CD4-positive, CD25-positive, alpha-beta regulatory T cell (primary cell): ENCODE measurements around the gene GLIPR2. TPM values are rescaled to one million over a fixed set of nuclear protein-coding genes. Genes with fewer than 3 reads are reported as not detected.

Experiments used
- ATAC-seq, 2 donors: fragments of 150-1000 bp; cut with Tn5 transposase; one replicate each; pipeline ENCODE4 v1.10.0; 2021; ENCODE audit warnings: low read depth in 2 of 2, moderate number of reproducible peaks in 2 of 2, moderate library complexity in 1 of 2
- DNase-seq, 3 donors: peaks; one replicate each; pipeline versions ENCODE4 v3.0.0 to v3.0.0-alpha.2; 2012 to 2022; ENCODE audit warnings: mixed read lengths in 1 of 3
- H3K27ac ChIP-seq: one replicate; pipeline ENCODE4 v1.7.0; 2013; ENCODE audit warnings: mild to moderate bottlenecking, low read length; ENCODE audit not compliant: insufficient read depth, poor library complexity, severe bottlenecking
- H3K27me3 ChIP-seq: one replicate; pipeline ENCODE4 v1.7.0; 2013; ENCODE audit warnings: low read length; ENCODE audit not compliant: control insufficient read depth, insufficient read depth
- H3K36me3 ChIP-seq: one replicate; pipeline ENCODE4 v1.7.0; 2013; ENCODE audit warnings: mild to moderate bottlenecking, low read length, moderate library complexity; ENCODE audit not compliant: control insufficient read depth, insufficient read depth
- H3K4me1 ChIP-seq: 2 replicates; pipeline ENCODE4 v1.7.0; 2013; ENCODE audit warnings: mild to moderate bottlenecking, low read length; ENCODE audit not compliant: insufficient read depth, control insufficient read depth, poor library complexity, severe bottlenecking
- H3K4me3 ChIP-seq: one replicate; pipeline ENCODE4 v1.7.0; 2013; ENCODE audit warnings: low read depth, mild to moderate bottlenecking, low read length, moderate library complexity
- H3K9me3 ChIP-seq, 2 experiments: 1 replicate in 1 of 2; 2 replicates in 1 of 2; pipeline ENCODE4 v1.7.0; 2013; ENCODE audit warnings: low read length in 2 of 2, mild to moderate bottlenecking in 1 of 2, moderate library complexity in 1 of 2; ENCODE audit not compliant: control insufficient read depth in 2 of 2
- H3K27ac Mint-ChIP-seq, 3 donors: one replicate each; pipeline ENCODE4 v1.8.0; 2020 to 2022; ENCODE audit warnings: mild to moderate bottlenecking in 3 of 3, mixed read lengths in 3 of 3, moderate library complexity in 2 of 3
- H3K27me3 Mint-ChIP-seq: one replicate; pipeline ENCODE4 v1.8.0; 2022; ENCODE audit warnings: mild to moderate bottlenecking, mixed read lengths
- H3K36me3 Mint-ChIP-seq: one replicate; pipeline ENCODE4 v1.8.0; 2020; ENCODE audit warnings: mixed read lengths
- H3K4me1 Mint-ChIP-seq, 4 donors: one replicate each; pipeline ENCODE4 v1.8.0; 2020 to 2022; ENCODE audit warnings: mixed read lengths in 4 of 4, mild to moderate bottlenecking in 1 of 4
- H3K4me3 Mint-ChIP-seq, 4 donors: one replicate each; pipeline ENCODE4 v1.8.0; 2020 to 2022; ENCODE audit warnings: mild to moderate bottlenecking in 4 of 4, mixed read lengths in 4 of 4, moderate library complexity in 3 of 4
- H3K9me3 Mint-ChIP-seq, 7 donors: one replicate each; pipeline ENCODE4 v1.8.0; 2020 to 2022; ENCODE audit warnings: mixed read lengths in 7 of 7, mild to moderate bottlenecking in 3 of 7, moderate library complexity in 2 of 7
- polyA plus RNA-seq, 4 donors: library from polyadenylated mRNA; unstranded; fragments of 300-500 nt; fragmentation: Illumina TruSeq; gene quantifications; one replicate each; pipeline ENCODE4 v1.2.3, GENCODE V29; 2021
- total RNA-seq: library from RNA; stranded (reverse); gene quantifications from one replicate; pipeline ENCODE4 v1.2.3, GENCODE V29; 2022

The GLIPR2 gene
- total and polyA plus RNA-seq, 5 donors from 2014 or later, result 55.7 to 175 (median 117) TPM

- no peaks in the 10 kb centered on the region for H3K27me3 ChIP-seq
- Mint-ChIP-seq H3K9me3 (peaks cover 0 to 13% (median 5%) of the 10 kb centered on the region in 7 donors), H3K4me1 (peaks cover 27 to 93% (median 76%) of the 10 kb centered on the region in 4 donors), H3K36me3 (peaks cover 50% of the 10 kb centered on the region), H3K27me3 (no peaks in the 10 kb centered on the region), H3K4me3 (peak overlapping the region; percentile 50 to 70 (median 64)), H3K27ac (peak overlapping the region; percentile 94 to 99 (median 96))
- H3K9me3 ChIP-seq, result peaks cover 5 to 6% of the 10 kb centered on the region in 2 experiments
- ATAC-seq, result no peak
- peak overlapping the region; percentile 50 for H3K27ac ChIP-seq
- peaks cover 9% of the 10 kb centered on the region for H3K36me3 ChIP-seq
- no peak for DNase-seq
- H3K4me1 ChIP-seq, result peaks cover 91% of the 10 kb centered on the region
- no peak overlapping the region for H3K4me3 ChIP-seq
Measured at GRCh38 chr9:36147441-36148175, 11.1 kb downstream of the GLIPR2 start.

DNA sequence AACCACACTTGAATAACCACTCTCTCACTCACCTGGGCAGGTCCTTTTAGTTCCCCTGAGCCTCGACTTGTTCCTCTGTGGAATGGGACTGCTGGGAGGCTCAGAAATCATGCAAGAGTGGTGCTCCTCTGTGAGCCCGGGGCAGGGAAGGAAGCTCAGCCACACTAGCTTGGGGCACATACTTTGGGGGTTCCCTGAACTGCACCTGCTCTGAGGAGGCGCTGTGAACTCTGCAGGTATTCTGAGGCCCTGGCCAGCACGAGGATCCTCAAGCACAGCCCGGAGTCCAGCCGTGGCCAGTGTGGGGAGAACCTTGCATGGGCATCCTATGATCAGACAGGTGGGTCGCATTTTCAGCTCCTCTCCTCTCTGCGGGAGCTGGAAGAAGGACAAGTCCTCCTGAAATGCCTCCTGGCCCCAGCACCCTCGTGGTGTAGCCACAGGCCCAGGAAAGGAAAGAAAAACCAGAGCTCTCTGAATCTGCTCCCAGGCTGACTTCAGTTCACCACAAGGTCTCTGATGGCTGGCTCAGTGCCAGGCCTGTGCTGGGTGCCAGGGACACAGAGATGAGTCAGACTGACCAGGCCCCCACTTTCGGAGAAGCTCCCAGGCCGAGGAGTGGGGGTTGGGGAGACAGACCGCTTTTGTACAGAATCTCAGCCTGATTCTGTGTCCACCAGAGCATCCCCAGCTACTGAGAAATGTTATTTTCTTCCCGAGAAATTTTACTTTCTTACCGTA is 11.9 kb downstream of the GLIPR2 start:
- H3K36me3 Mint-ChIP-seq, result peaks cover 52% of the 10 kb centered on the region
- no peak for ATAC-seq

GRCh38 chr9:36149197-36149596 is 12.7 kb downstream of the GLIPR2 start:
- Mint-ChIP-seq H3K4me3 (peak overlapping the region; percentile 21 to 34 (median 24)), H3K27ac (peak overlapping the region; percentile 38 to 99 (median 94)), H3K4me1 (peaks cover 27 to 89% (median 70%) of the 10 kb centered on the region in 4 donors), H3K36me3 (peaks cover 49% of the 10 kb centered on the region), H3K9me3 (peaks cover 0 to 13% (median 5%) of the 10 kb centered on the region in 7 donors), H3K27me3 (no peaks in the 10 kb centered on the region)
- H3K27me3 ChIP-seq, result no peaks in the 10 kb centered on the region
- peaks cover 5 to 6% of the 10 kb centered on the region in 2 experiments for H3K9me3 ChIP-seq
- peaks cover 85% of the 10 kb centered on the region for H3K4me1 ChIP-seq
- peaks cover 16% of the 10 kb centered on the region for H3K36me3 ChIP-seq
- no peak overlapping the region for H3K4me3 ChIP-seq
- DNase-seq (no peak), ATAC-seq (no peak)
- H3K27ac ChIP-seq, result peak overlapping the region; percentile 97

More for the DNA sequence above, 11.9 kb downstream of the GLIPR2 start:
- peaks cover 13% of the 10 kb centered on the region for H3K36me3 ChIP-seq
- Mint-ChIP-seq H3K4me3 (peak overlapping the region; percentile 21 to 48 (median 36)), H3K27me3 (no peaks in the 10 kb centered on the region), H3K27ac (peak overlapping the region; percentile 82 to 99 (median 94)), H3K4me1 (peaks cover 27 to 90% (median 73%) of the 10 kb centered on the region in 4 donors), H3K9me3 (peaks cover 0 to 13% (median 5%) of the 10 kb centered on the region in 7 donors)
- DNase-seq, result peak; percentile 23 to 61 (median 47)
- no peaks in the 10 kb centered on the region for H3K27me3 ChIP-seq
- no peak overlapping the region for H3K4me3 ChIP-seq
- peak overlapping the region; percentile 97 for H3K27ac ChIP-seq
- peaks cover 5 to 6% of the 10 kb centered on the region in 2 experiments for H3K9me3 ChIP-seq
- peaks cover 91% of the 10 kb centered on the region for H3K4me1 ChIP-seq

DNA sequence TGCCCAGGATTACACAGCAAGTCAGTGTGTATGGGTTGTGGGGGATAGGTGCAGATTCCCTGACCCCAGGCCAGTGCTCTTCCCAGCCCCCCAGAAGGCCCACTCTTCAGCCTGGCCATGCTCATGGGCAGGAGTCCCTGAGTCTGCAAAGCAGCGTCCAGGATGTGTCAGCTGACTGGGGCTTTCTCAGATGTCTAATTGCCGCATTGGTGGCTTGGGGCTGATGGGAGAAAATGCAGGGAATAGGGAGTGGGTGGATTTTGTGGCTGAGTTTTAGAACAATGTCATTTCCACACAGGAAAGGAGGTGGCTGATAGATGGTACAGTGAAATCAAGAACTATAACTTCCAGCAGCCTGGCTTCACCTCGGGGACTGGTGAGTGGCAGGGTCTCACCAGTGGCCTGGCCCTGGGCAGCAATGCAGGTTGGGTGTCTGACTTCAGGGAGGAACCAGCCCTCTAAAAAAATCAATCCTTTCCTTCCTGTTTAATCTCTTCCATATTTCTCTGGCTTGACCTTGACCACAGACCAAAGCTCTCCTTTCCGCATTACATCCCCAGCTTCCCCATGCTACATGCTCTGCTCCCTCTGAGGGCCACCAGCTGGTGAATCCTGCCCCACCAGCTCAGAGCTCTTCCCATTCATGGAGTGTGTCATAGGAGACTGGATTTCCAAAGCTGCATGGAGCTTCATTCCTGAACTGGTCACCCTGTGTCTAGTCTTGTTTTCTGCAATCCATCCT is 14.2 kb downstream of the GLIPR2 start:
- Histone ChIP-seq H3K4me1 (peaks cover 71% of the 10 kb centered on the region), H3K27me3 (no peaks in the 10 kb centered on the region), H3K9me3 (peaks cover 4 to 5% of the 10 kb centered on the region in 2 experiments), H3K4me3 (peak overlapping the region; percentile 78), H3K36me3 (peaks cover 17% of the 10 kb centered on the region), H3K27ac (peak overlapping the region; percentile 97)
- H3K4me1 Mint-ChIP-seq, result peaks cover 17 to 83% (median 61%) of the 10 kb centered on the region in 4 donors
- peaks cover 0 to 7% (median 2%) of the 10 kb centered on the region in 7 donors for H3K9me3 Mint-ChIP-seq
- H3K27ac Mint-ChIP-seq, result peak overlapping the region; percentile 94 to 99 (median 97)
- H3K36me3 Mint-ChIP-seq, result peaks cover 47% of the 10 kb centered on the region
- no peak for ATAC-seq
- DNase-seq, result no peak
- peak overlapping the region; percentile 73 to 89 (median 86) for H3K4me3 Mint-ChIP-seq
- no peaks in the 10 kb centered on the region for H3K27me3 Mint-ChIP-seq

DNA sequence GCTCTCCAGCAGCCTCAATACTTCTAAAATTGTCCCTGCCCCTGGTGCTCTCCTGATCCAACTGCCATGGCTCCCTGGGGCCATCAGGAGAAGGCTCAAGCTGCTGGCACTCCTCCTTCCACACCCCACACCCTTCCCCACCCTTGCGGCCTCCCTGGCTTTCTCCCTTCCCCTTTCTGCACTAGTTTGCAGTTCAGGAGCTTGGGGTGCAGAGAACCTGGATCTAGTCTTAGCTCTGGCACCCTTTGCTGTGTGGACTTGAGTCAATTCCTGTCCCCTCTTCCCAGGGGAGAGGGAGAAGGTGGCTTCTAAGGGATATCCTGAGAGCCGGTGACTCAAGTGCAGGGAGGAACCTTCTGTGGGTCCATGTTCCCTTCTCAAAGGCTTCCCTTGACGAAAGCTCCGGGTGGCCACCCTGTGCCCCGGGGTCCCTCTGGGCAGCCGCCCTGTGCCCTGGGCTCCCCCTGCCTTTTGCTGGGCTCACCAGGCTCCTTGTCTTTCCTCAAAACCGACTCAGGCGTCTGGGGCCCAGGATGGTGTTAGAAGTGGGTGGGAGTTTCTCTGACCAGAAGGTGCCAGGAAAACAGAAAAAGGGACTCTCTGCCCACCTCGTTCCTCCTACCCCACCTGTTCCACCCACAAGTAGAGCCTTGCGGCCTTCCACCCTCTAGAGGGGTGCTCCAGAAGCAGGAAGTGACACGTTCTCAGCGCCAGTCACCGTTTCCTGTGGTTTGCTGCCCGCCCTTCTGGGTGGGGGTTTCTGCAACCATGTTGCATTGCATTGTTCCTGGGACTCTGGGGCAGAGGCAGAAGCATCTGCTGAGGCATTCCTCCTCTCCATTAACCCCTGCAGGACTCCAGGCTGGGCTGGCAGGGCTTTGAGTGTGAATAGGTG is 15.0 kb downstream of the GLIPR2 start:
- peaks cover 10 to 74% (median 54%) of the 10 kb centered on the region in 4 donors for H3K4me1 Mint-ChIP-seq
- ATAC-seq (peak; percentile 98), DNase-seq (peak; percentile 79 to 95 (median 87))
- peak overlapping the region; percentile 97 to 100 (median 99) for H3K27ac Mint-ChIP-seq
- Histone ChIP-seq H3K27ac (peak overlapping the region; percentile 97), H3K4me1 (peaks cover 68% of the 10 kb centered on the region), H3K36me3 (peaks cover 19% of the 10 kb centered on the region), H3K9me3 (no peaks in the 10 kb centered on the region), H3K27me3 (no peaks in the 10 kb centered on the region), H3K4me3 (peak overlapping the region; percentile 78)
- peaks cover 42% of the 10 kb centered on the region for H3K36me3 Mint-ChIP-seq
- peaks cover 0 to 2% (median 0%) of the 10 kb centered on the region in 7 donors for H3K9me3 Mint-ChIP-seq
- H3K4me3 Mint-ChIP-seq, result peak overlapping the region; percentile 88 to 95 (median 89)
- no peaks in the 10 kb centered on the region for H3K27me3 Mint-ChIP-seq

GRCh38 chr9:36152741-36153438 is 16.4 kb downstream of the GLIPR2 start:
- peaks cover 10 to 63% (median 43%) of the 10 kb centered on the region in 4 donors for H3K4me1 Mint-ChIP-seq
- H3K4me1 ChIP-seq, result peaks cover 54% of the 10 kb centered on the region
- H3K36me3 Mint-ChIP-seq, result peaks cover 34% of the 10 kb centered on the region
- no peak for ATAC-seq
- H3K36me3 ChIP-seq, result peaks cover 21% of the 10 kb centered on the region
- peaks cover 0 to 2% (median 0%) of the 10 kb centered on the region in 7 donors for H3K9me3 Mint-ChIP-seq
- no peaks in the 10 kb centered on the region for H3K27me3 Mint-ChIP-seq
- H3K4me3 ChIP-seq, result no peak overlapping the region
- H3K9me3 ChIP-seq, result no peaks in the 10 kb centered on the region
- H3K27me3 ChIP-seq, result no peaks in the 10 kb centered on the region
- DNase-seq, result no peak
- peak overlapping the region; percentile 36 to 89 (median 72) for H3K4me3 Mint-ChIP-seq
- H3K27ac Mint-ChIP-seq, result peak overlapping the region; percentile 56 to 99 (median 97)
- H3K27ac ChIP-seq, result peak overlapping the region; percentile 2
